Lower lobe of right lung (tissue), 2 donors: Measurements from ENCODE around the gene MYLK. TPM values are rescaled to one million over a fixed set of nuclear protein-coding genes. Genes with fewer than 3 reads are reported as not detected.

Experiments used
- ATAC-seq, 2 donors: fragments of 200-7000 bp; cut with Tn5 transposase; one replicate each; pipeline ENCODE4 v1.9.1; 2020 to 2022; ENCODE audit warnings: mild to moderate bottlenecking in 2 of 2, moderate library complexity in 2 of 2
- DNase-seq: peaks from one replicate; pipeline ENCODE4 v3.0.0-alpha.2; 2020
- H3K27ac ChIP-seq: fragments of 200-600 bp; one replicate; pipeline ENCODE4 v1.8.0; 2022
- H3K27me3 ChIP-seq: fragments of 200-600 bp; one replicate; pipeline ENCODE4 v1.8.0; 2022; ENCODE audit warnings: low read depth
- H3K36me3 ChIP-seq: fragments of 200-600 bp; one replicate; pipeline ENCODE4 v1.8.0; 2022; ENCODE audit warnings: mild to moderate bottlenecking
- H3K4me1 ChIP-seq: fragments of 200-600 bp; one replicate; pipeline ENCODE4 v1.8.0; 2022
- H3K4me3 ChIP-seq: fragments of 200-600 bp; one replicate; pipeline ENCODE4 v1.8.0; 2022; ENCODE audit warnings: mild to moderate bottlenecking
- H3K9me3 ChIP-seq: fragments of 200-600 bp; one replicate; pipeline ENCODE4 v1.8.0; 2022
- intact Hi-C: fragments of 100-400 bp; cut with DNase I; formaldehyde crosslinking; loops from one replicate; pipeline ENCODE4 v1.11.0; 2022
- total RNA-seq: library from RNA; stranded (reverse); fragmentation: NEBNext Ultra II Directional; extraction: Animal tissue kit (Norgen Biotek cat#: 25700); gene quantifications from one replicate; pipeline ENCODE4 v1.2.1, GENCODE V29; 2021
- TF ChIP-seq, protein P1 (sequence below): fragments of 200-600 bp; IDR thresholded peaks from one replicate; pipeline ENCODE4 v1.8.0; 2022; ENCODE audit warnings: antibody characterized with exemption, mild to moderate bottlenecking
- donor health status: DM: no; HTN: yes; CAD: no; lungs with severe emphysema.

The MYLK gene
- total RNA-seq, 1 donor from 2014 or later = 156 TPM

DNA sequence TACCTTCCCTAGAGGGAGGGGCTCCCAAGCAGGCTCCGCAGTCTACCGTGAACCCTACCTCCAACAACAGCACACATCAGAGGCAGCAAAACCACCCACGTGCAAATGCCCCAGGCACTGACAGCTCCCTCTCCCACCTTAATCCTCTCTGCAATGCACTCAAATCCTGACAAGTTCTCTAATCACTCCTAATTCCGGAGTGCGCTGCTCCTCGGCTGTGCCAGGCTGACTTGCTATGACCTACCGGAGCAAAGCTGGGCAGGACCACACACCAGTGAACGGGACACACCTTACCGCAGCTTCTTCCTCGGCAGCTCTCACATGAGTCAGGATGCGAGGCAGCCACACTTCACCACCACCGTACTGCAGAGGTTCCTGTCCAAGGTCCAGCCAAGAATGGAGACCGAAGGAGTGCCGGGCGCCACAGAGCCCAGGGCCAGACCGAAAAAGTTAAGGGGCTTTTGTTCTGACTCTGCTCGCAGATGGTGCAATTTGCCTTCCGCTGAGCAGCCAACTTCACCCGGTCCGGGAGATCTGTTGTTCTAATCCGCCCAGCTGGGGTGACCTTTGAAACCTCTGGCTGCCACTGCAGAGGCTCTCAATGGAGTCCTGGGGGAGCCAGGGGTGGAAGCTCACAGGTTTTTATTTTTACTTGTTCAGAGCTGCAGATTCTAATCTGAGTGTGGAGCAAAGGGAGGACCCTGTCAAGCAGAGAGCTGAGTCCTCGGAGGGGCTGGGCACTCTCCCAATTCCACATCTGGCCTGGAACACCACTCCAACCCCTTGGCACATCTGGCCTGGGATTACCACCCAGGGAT lies 84.4 kb downstream of the MYLK start:
- DNase-seq (no peak), ATAC-seq (peak; percentile 25 to 27)
- Histone ChIP-seq H3K4me3 (peak overlapping the region; percentile 44), H3K9me3 (no peaks in the 10 kb centered on the region), H3K27me3 (no peaks in the 10 kb centered on the region), H3K4me1 (no peaks in the 10 kb centered on the region), H3K36me3 (no peaks in the 10 kb centered on the region), H3K27ac (peak overlapping the region; percentile 60)
- TF ChIP-seq, protein P1, sequence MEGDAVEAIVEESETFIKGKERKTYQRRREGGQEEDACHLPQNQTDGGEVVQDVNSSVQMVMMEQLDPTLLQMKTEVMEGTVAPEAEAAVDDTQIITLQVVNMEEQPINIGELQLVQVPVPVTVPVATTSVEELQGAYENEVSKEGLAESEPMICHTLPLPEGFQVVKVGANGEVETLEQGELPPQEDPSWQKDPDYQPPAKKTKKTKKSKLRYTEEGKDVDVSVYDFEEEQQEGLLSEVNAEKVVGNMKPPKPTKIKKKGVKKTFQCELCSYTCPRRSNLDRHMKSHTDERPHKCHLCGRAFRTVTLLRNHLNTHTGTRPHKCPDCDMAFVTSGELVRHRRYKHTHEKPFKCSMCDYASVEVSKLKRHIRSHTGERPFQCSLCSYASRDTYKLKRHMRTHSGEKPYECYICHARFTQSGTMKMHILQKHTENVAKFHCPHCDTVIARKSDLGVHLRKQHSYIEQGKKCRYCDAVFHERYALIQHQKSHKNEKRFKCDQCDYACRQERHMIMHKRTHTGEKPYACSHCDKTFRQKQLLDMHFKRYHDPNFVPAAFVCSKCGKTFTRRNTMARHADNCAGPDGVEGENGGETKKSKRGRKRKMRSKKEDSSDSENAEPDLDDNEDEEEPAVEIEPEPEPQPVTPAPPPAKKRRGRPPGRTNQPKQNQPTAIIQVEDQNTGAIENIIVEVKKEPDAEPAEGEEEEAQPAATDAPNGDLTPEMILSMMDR = no peak
- intact Hi-C loops = no loop called here

DNA sequence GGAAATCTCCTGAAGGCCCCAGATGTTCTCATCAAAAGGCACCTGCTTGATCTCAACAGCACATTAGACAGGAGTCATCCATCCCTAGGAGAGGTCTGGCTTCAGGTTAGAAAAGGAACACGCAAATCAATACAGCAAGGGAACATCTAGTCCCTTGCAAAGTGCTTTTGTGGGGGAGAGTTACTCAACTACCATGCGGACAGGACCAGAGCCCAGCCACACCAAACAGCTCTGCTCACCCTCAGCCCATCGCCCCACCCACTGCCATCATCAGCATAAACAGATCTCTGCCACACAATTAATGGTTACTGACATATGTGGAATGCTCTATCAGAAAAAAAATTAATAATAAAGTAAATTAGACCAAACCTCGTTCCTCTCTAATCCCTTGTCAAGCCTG lies 85.6 kb downstream of the MYLK start:
- intact Hi-C loops = no loop called here
- Histone ChIP-seq H3K36me3 (no peaks in the 10 kb centered on the region), H3K4me1 (no peaks in the 10 kb centered on the region), H3K27me3 (no peaks in the 10 kb centered on the region), H3K27ac (peak overlapping the region; percentile 41), H3K9me3 (no peaks in the 10 kb centered on the region), H3K4me3 (peak overlapping the region; percentile 44)
- DNase-seq = no peak
- TF ChIP-seq, protein P1 = no peak
- ATAC-seq = peak; percentile 44 to 60

DNA sequence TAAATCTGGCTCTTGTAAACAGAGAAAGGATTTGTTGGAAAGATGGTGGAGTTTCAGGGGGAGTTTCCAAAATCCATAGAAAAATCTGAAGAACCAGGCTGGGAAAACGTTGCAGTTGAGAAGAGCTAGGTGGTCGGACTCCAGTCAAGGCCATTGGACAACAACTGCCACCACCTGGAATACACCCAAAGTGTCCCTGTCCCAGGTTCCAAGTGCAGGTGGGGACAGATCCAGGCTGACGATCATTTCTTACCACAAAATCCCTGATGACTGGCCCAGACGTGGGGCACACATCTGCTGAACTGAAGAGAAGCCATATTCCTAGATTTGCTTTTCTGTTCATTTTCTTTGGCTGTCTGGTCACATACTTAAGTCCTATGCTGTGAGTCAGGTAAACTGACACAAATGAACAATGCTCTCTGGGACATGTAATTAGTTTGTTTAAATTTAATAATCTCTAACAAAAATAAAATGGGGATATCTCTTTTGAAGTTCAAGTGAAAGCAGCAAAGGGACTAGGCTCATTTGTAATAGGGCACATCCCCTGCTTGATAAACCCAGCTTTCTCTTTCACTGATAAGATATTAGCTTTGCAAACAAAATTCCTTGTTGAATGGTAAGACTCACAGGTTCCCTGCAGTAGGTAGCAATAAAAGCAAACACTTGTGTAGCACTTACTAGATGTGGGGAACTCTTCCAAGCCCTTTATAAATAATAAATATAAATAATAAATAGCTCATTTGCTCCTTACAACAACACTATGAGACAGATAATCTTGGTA lies 88.5 kb downstream of the MYLK start:
- H3K27ac ChIP-seq = no peak overlapping the region
- H3K27me3 ChIP-seq = no peaks in the 10 kb centered on the region
- intact Hi-C loops = no loop called here
- H3K36me3 ChIP-seq = no peaks in the 10 kb centered on the region
- H3K4me1 ChIP-seq = no peaks in the 10 kb centered on the region
- no peaks in the 10 kb centered on the region for H3K9me3 ChIP-seq
- TF ChIP-seq, protein P1 = no peak
- H3K4me3 ChIP-seq = no peak overlapping the region
- ATAC-seq (no peak), DNase-seq (no peak)

DNA sequence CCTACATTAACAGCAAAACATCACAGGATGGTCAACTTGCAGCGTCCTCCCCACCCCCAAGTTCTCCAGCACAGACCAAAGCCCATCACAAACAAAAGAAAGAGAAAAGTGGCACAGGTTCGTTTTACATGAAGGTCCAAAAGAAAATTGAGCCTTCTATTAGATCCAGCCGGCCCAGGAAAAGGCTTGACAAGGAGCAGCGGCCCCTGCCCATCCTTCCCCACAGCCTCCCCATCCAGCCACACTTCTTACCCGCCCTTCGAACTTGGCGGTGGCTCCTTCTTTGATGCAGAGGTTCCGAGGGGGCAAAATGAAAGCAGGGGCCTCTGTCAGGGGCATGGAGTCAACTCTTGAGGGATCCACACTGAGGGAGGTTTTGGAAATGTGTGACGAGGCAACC lies 90.7 kb downstream of the MYLK start:
- no peak for DNase-seq
- TF ChIP-seq, protein P1 = no peak
- no peak overlapping the region for H3K4me3 ChIP-seq
- no peaks in the 10 kb centered on the region for H3K9me3 ChIP-seq
- intact Hi-C loops = no loop called here
- ATAC-seq = no peak
- H3K27me3 ChIP-seq = no peaks in the 10 kb centered on the region
- peaks cover 9% of the 10 kb centered on the region for H3K4me1 ChIP-seq
- no peak overlapping the region for H3K27ac ChIP-seq
- no peaks in the 10 kb centered on the region for H3K36me3 ChIP-seq

DNA sequence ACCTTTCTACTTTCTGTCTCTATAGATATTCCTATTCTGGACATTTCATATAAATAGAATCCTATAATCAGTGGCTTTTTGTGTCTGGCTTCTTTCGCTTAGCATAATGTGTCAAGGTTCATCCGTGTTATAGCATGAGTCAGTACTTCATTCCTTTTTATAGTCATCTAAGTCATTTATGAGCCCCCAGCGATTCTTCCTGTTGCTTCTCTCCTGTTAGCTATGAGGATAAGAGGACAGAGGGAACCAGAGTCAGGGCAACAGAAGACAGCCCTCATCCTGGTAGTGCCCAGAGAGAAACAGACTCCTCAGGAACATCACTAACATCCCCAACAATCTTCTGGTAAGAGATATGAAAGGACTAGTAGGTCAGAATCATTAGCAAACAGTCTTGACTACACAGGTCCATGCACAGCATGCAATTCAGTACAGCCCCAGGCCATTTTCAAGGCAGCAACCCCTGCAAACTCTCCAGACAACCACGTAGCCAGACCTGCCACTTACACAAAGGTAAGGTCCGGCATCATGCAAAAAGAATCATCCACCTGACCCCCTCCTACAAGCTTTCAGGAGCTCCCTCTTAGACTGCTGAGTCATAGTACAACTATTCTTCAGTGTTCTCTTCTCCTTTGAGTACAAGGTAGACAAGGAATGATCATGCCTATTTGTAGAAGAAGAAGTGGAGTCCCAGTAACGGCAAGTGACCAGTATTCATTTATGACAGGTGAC lies 91.5 kb downstream of the MYLK start:
- intact Hi-C loops = no loop called here
- no peak overlapping the region for H3K4me3 ChIP-seq
- no peaks in the 10 kb centered on the region for H3K36me3 ChIP-seq
- DNase-seq = no peak
- H3K27me3 ChIP-seq = no peaks in the 10 kb centered on the region
- no peak overlapping the region for H3K27ac ChIP-seq
- TF ChIP-seq, protein P1 = no peak
- peaks cover 9% of the 10 kb centered on the region for H3K4me1 ChIP-seq
- H3K9me3 ChIP-seq = no peaks in the 10 kb centered on the region
- ATAC-seq = peak; percentile 56 to 66
